SIG-M5 treated with dmso at 0.1 percent for 504 hours (cell line): ENCODE measurements around the gene PCDHGB1.
"Not testable (repeated sequence)": the region's sequence is repeated elsewhere in the genome, so short reads cannot be mapped to it uniquely, and the experiment has no call there.

Experiments
- DNase-seq: peaks from one replicate; lab custom pipeline; 2025; ENCODE audit not compliant: unreplicated experiment; lab: John Stamatoyannopoulos, UW

The PCDHGB1 gene

GRCh38 chr5:141345327-141345726 is 4.6 kb upstream of the PCDHGB1 start:
- no peak for DNase-seq

GRCh38 chr5:141346017-141346416 is 3.9 kb upstream of the PCDHGB1 start:
- not testable (repeated sequence) for DNase-seq

GRCh38 chr5:141351591-141351990 is 1.7 kb downstream of the PCDHGB1 start:
- DNase-seq, result no peak

GRCh38 chr5:141354900-141355469 is 5.1 kb downstream of the PCDHGB1 start, which contains the start of gene PCDHGA4:
Gene PCDHGA4 (plus strand): TSS chr5:141355021. CDS start chr5:141355108, 87 bp downstream.
- DNase-seq, result no peak

- no peak for DNase-seq
Measured at GRCh38 chr5:141355641-141356040, 5.7 kb downstream of the PCDHGB1 start.

GRCh38 chr5:141356133-141356532 is 6.2 kb downstream of the PCDHGB1 start:
- DNase-seq, result no peak

GRCh38 chr5:141356950-141357349 is 7.1 kb downstream of the PCDHGB1 start:
- no peak for DNase-seq

- peak; percentile 51 for DNase-seq
Measured at GRCh38 chr5:141359790-141360426, 10.0 kb downstream of the PCDHGB1 start, which contains the start of gene PCDHGB2. Gene PCDHGB2 (plus strand): TSS chr5:141359994. CDS start chr5:141360136, 142 bp downstream.

GRCh38 chr5:141360685-141361084 is 10.8 kb downstream of the PCDHGB1 start:
- no peak for DNase-seq

GRCh38 chr5:141362719-141363118 is 12.8 kb downstream of the PCDHGB1 start:
- DNase-seq, result no peak

GRCh38 chr5:141363952-141364660 is 14.2 kb downstream of the PCDHGB1 start, which contains the start of gene PCDHGA5:
Gene PCDHGA5 (plus strand): TSS chr5:141364162. CDS start chr5:141364331, 169 bp downstream.
- DNase-seq, result no peak

- no peak for DNase-seq
Measured at GRCh38 chr5:141366016-141366896, 16.4 kb downstream of the PCDHGB1 start.

- no peak for DNase-seq
Measured at GRCh38 chr5:141369994-141370848, 20.3 kb downstream of the PCDHGB1 start, which contains the start of gene PCDHGB3. Gene PCDHGB3 (plus strand): TSS chr5:141370242. CDS start chr5:141370395, 153 bp downstream.

- DNase-seq, result no peak
Measured at GRCh38 chr5:141371572-141372475, 21.9 kb downstream of the PCDHGB1 start.

- no peak for DNase-seq
Measured at GRCh38 chr5:141373673-141374317, 23.9 kb downstream of the PCDHGB1 start, which contains the start of gene PCDHGA6. Gene PCDHGA6 (plus strand): TSS chr5:141373891. CDS start chr5:141374084, 193 bp downstream.

GRCh38 chr5:141374627-141375026 is 24.7 kb downstream of the PCDHGB1 start:
- DNase-seq, result no peak

GRCh38 chr5:141375444-141376155 is 25.7 kb downstream of the PCDHGB1 start:
- not testable (repeated sequence) for DNase-seq
